Testis (tissue), 2 donors: ENCODE results near the gene COQ5.

ENCODE experiments used
- CTCF ChIP-seq, 3 experiments: fragments of 450-650 bp in 2 of 3; fragments of 200-600 bp in 1 of 3; sonication (generic) in 1 of 3; IDR thresholded peaks; one replicate each; pipeline ENCODE4 v1.5.1; 2016 to 2019; ENCODE audit warnings: antibody characterized with exemption in 3 of 3, mild to moderate bottlenecking in 2 of 3, moderate library complexity in 1 of 3
- POLR2A ChIP-seq: fragments of 450-650 bp; IDR thresholded peaks from one replicate; pipeline ENCODE4 v1.6.1; 2017; ENCODE audit warnings: antibody characterized with exemption, mild to moderate bottlenecking, moderate library complexity

GRCh38 chr12:120481022-120481767 is 47.8 kb downstream of the COQ5 start:
- no peak for TF ChIP-seq CTCF (IDR thresholded peaks at IDR 0.05)
- TF ChIP-seq POLR2A, result no peak
